SK-N-SH treated with all-trans-retinoic acid at 6 μM for 48 hours (cell line): Measurements from ENCODE around the gene ZYG11A.

ENCODE experiments used
- BACH2 ChIP-seq: fragments of 250-450 bp; sonication (Bioruptor Pico); IDR thresholded peaks from 2 replicates; pipeline ENCODE4 v1.9.0; 2021; ENCODE audit warnings: mild to moderate bottlenecking, borderline replicate concordance
- CREB5 ChIP-seq: fragments of 250-450 bp; sonication (Bioruptor Pico); IDR thresholded peaks from 2 replicates; pipeline ENCODE4 v1.5.1; 2020; ENCODE audit warnings: low read depth, mild to moderate bottlenecking, moderate library complexity
- CSRNP3 ChIP-seq: fragments of 250-450 bp; sonication (Bioruptor Pico); IDR thresholded peaks from 2 replicates; pipeline ENCODE4 v1.5.1; 2021; ENCODE audit warnings: mild to moderate bottlenecking, moderate library complexity
- GLIS3 ChIP-seq: fragments of 250-450 bp; sonication (Bioruptor Pico); IDR thresholded peaks from 2 replicates; pipeline ENCODE4 v1.5.0; 2020; ENCODE audit warnings: mild to moderate bottlenecking, moderate library complexity
- OSR1 ChIP-seq: fragments of 250-450 bp; sonication (Bioruptor Pico); IDR thresholded peaks from 2 replicates; pipeline ENCODE4 v1.8.0; 2022; ENCODE audit warnings: moderate library complexity, mild to moderate bottlenecking, inconsistent platforms
- PATZ1 ChIP-seq: fragments of 250-450 bp; sonication (Bioruptor Pico); IDR thresholded peaks from 2 replicates; pipeline ENCODE4 v1.8.0; 2020; ENCODE audit warnings: mild to moderate bottlenecking, moderate library complexity, borderline replicate concordance
- PPARA ChIP-seq: fragments of 250-450 bp; sonication (Bioruptor Pico); IDR thresholded peaks from 2 replicates; pipeline ENCODE4 v1.5.0; 2020; ENCODE audit warnings: mild to moderate bottlenecking, borderline replicate concordance
- RARB ChIP-seq: fragments of 250-450 bp; sonication (Bioruptor Pico); IDR thresholded peaks from 2 replicates; pipeline ENCODE4 v1.8.0; 2021; ENCODE audit warnings: mild to moderate bottlenecking, moderate library complexity
- TCF4 ChIP-seq: fragments of 250-450 bp; sonication (Bioruptor Pico); IDR thresholded peaks from 2 replicates; pipeline ENCODE4 v1.8.0; 2021; ENCODE audit warnings: mild to moderate bottlenecking, moderate library complexity, borderline replicate concordance
- TSHZ2 ChIP-seq: fragments of 250-450 bp; sonication (Bioruptor Pico); IDR thresholded peaks from 2 replicates; pipeline ENCODE4 v1.5.0; 2020; ENCODE audit warnings: mild to moderate bottlenecking, moderate library complexity
- ZFP3 ChIP-seq: fragments of 250-450 bp; sonication (Bioruptor Pico); IDR thresholded peaks from 2 replicates; pipeline ENCODE4 v1.5.0; 2020; ENCODE audit warnings: mild to moderate bottlenecking, moderate library complexity
- ZNF70 ChIP-seq: fragments of 450-650 bp; formaldehyde crosslinking; IDR thresholded peaks from 2 replicates; pipeline ENCODE4 v1.5.0; 2020; ENCODE audit warnings: mild to moderate bottlenecking, moderate library complexity

GRCh38 chr1:52904927-52905698 is 62.6 kb downstream of the ZYG11A start:
- TF ChIP-seq PATZ1 (no peak), CREB5 (CRISPR knock-in tag) (no peak), TCF4 (CRISPR knock-in tag) (no peak), GLIS3 (CRISPR knock-in tag) (no peak), PPARA (CRISPR knock-in tag) (no peak), BACH2 (CRISPR knock-in tag) (no peak), RARB (CRISPR knock-in tag) (no peak), ZFP3 (no peak), TSHZ2 (CRISPR knock-in tag) (no peak), OSR1 (no peak), ZNF70 (CRISPR knock-in tag) (no peak), CSRNP3 (CRISPR knock-in tag) (no peak)
